ENCODE data around the gene NGB.

GRCh38 chr14:77316872-77317301, 45.9 kb upstream of the NGB start:
- no peak for TF ChIP-seq POLR2A (IDR thresholded peaks at IDR 0.05)
- TF ChIP-seq, protein P1, sequence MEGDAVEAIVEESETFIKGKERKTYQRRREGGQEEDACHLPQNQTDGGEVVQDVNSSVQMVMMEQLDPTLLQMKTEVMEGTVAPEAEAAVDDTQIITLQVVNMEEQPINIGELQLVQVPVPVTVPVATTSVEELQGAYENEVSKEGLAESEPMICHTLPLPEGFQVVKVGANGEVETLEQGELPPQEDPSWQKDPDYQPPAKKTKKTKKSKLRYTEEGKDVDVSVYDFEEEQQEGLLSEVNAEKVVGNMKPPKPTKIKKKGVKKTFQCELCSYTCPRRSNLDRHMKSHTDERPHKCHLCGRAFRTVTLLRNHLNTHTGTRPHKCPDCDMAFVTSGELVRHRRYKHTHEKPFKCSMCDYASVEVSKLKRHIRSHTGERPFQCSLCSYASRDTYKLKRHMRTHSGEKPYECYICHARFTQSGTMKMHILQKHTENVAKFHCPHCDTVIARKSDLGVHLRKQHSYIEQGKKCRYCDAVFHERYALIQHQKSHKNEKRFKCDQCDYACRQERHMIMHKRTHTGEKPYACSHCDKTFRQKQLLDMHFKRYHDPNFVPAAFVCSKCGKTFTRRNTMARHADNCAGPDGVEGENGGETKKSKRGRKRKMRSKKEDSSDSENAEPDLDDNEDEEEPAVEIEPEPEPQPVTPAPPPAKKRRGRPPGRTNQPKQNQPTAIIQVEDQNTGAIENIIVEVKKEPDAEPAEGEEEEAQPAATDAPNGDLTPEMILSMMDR (IDR thresholded peaks at IDR 0.05): no peak
